GM12878 (cell line): ENCODE results near the gene TKFC. TPM values are rescaled to one million over a fixed set of nuclear protein-coding genes. Genes with fewer than 3 reads are reported as not detected.

Experiments used
- ATAC-seq: fragments of 200-7000 bp; cut with Tn5 transposase; 3 replicates; pipeline ENCODE4 v1.9.1; 2020; ENCODE audit warnings: mild to moderate bottlenecking, moderate library complexity
- BruUV-seq: library from RNA; stranded (reverse); fragments of 400-500 nt; replicated peaks from 2 replicates; lab custom pipeline; 2021; lab: Mats Ljungman, UMichigan
- CTCF ChIA-PET: fragments of 300-600 bp; sonication (Branson Sonifier 250); formaldehyde crosslinking; extraction: SDS; loops from one replicate; lab custom pipeline; 2021; ENCODE audit warnings: inconsistent platforms; lab: Yijun Ruan, JAX
- POLR2A ChIA-PET: fragments of 350-600 bp; formaldehyde crosslinking; extraction: SDS; loops from one replicate; lab custom pipeline; 2021; ENCODE audit warnings: inconsistent platforms; lab: Charles Lee
- RAD21 ChIA-PET: fragments of 300-600 bp; sonication (Branson Sonifier 250); formaldehyde crosslinking; loops from one replicate; lab custom pipeline; 2023; ENCODE audit warnings: antibody characterized with exemption; ENCODE audit not compliant: unreplicated experiment; lab: Charles Lee
- SMC1A ChIA-PET: fragments of 300-600 bp; sonication (Branson Sonifier 250); formaldehyde crosslinking; loops from one replicate; lab custom pipeline; 2023; ENCODE audit not compliant: unreplicated experiment, uncharacterized antibody; lab: Charles Lee
- DNase-seq: peaks from one replicate; pipeline ENCODE4 v3.0.0-alpha.2; 2011; ENCODE audit warnings: low read depth, low spot score
- FAIRE-seq: peaks from 3 replicates; lab custom pipeline; 2011; peaks lifted over from hg19 to GRCh38; lab: Jason Lieb, UNC
- H2AFZ ChIP-seq: 2 replicates; pipeline ENCODE4 v1.6.0; 2011; ENCODE audit warnings: low read depth, low read length, control low read depth; ENCODE audit not compliant: control insufficient read depth
- H3K27ac ChIP-seq: 2 replicates; pipeline ENCODE4 v1.5.1; 2011; ENCODE audit warnings: control low read depth; ENCODE audit not compliant: control insufficient read depth, insufficient read depth
- H3K27me3 ChIP-seq, 2 experiments: replicated peaks in 1 of 2; 2 replicates each; pipeline versions ENCODE4 v1.6.0 to v1.6.1; 2011; ENCODE audit warnings: low read length in 1 of 2; ENCODE audit not compliant: control insufficient read depth in 2 of 2, insufficient read depth in 2 of 2
- H3K36me3 ChIP-seq, 2 experiments: 2 replicates each; pipeline ENCODE4 v1.5.1; 2011; ENCODE audit warnings: low read length in 1 of 2; ENCODE audit not compliant: control insufficient read depth in 2 of 2, insufficient read depth in 2 of 2
- H3K4me1 ChIP-seq: 2 replicates; pipeline ENCODE4 v1.6.1; 2011; ENCODE audit warnings: mild to moderate bottlenecking, low read length, moderate library complexity, mixed read lengths; ENCODE audit not compliant: control insufficient read depth, insufficient read depth
- H3K4me2 ChIP-seq: 2 replicates; pipeline ENCODE4 v1.6.0; 2011; ENCODE audit warnings: control low read depth; ENCODE audit not compliant: control insufficient read depth, insufficient read depth
- H3K4me3 ChIP-seq: fragments of 200-600 bp; sonication (generic); 2 replicates; pipeline ENCODE4 v1.5.1; 2016
- H3K79me2 ChIP-seq: 2 replicates; pipeline ENCODE4 v1.6.0; 2011; ENCODE audit warnings: low read length; ENCODE audit not compliant: control insufficient read depth, insufficient read depth
- H3K9ac ChIP-seq: 2 replicates; pipeline ENCODE4 v1.8.0; 2011; ENCODE audit warnings: low read length, control low read depth, mixed read lengths; ENCODE audit not compliant: control insufficient read depth, insufficient read depth
- H3K9me3 ChIP-seq: replicated peaks from 3 replicates; pipeline ENCODE4 v1.5.1; 2011; ENCODE audit warnings: mild to moderate bottlenecking, low read length; ENCODE audit not compliant: control insufficient read depth, insufficient read depth
- H4K20me1 ChIP-seq: 2 replicates; pipeline ENCODE4 v1.6.0; 2011; ENCODE audit not compliant: control insufficient read depth, insufficient read depth
- ATF2 ChIP-seq: IDR thresholded peaks from 2 replicates; pipeline ENCODE4 v1.6.1; 2012; ENCODE audit warnings: low read length, inconsistent platforms
- WGBS: methylation state at CpG from one replicate; pipeline ENCODE4 v1.1.6; 2016; ENCODE audit warnings: low lambda C conversion rate; ENCODE audit not compliant: insufficient replicate concordance, insufficient coverage; ENCODE audit errors: missing lambda C conversion rate; 5-methylcytosine and 5-hydroxymethylcytosine counted together
- in situ Hi-C: fragments of 300-500 bp; cut with MboI; formaldehyde crosslinking; loops from 9 replicates; pipeline ENCODE4 v1.14.3; 2018; ENCODE audit warnings: mixed read lengths
- intact Hi-C: fragments of 100-400 bp; cut with micrococcal nuclease; formaldehyde crosslinking; loops from one replicate; pipeline ENCODE4 v1.14.2; 2022; ENCODE audit not compliant: unreplicated experiment
- polyA plus RNA-seq, 11 experiments: library from polyadenylated mRNA; depleted of rRNA in 4 of 11; unstranded in 6 of 11; stranded (reverse) in 5 of 11; fragments of >200 nt; fragmentation: Nextera tagmentation in 4 of 11; fragmentation: Illumina TruSeq in 1 of 11; extraction: Ambion mirVana in 4 of 11; extraction: Trizol in 1 of 11; gene quantifications; 1 replicate in 1 of 11; 2 replicates in 10 of 11; pipeline versions ENCODE4 v1.2.1 to v1.2.3, GENCODE V29; 2011 to 2016; ENCODE audit warnings: inconsistent platforms in 2 of 11, missing spikeins in 2 of 11, low read depth in 1 of 11
- total RNA-seq, 4 experiments: library from RNA; depleted of rRNA in 3 of 4; stranded (reverse); fragments of >200 nt in 3 of 4; fragmentation: Illumina TruSeq in 1 of 4; extraction: Trizol in 1 of 4; gene quantifications; 2 replicates each; pipeline versions ENCODE4 v1.2.1 to v1.2.3, GENCODE V29; 2013 to 2021
- TF ChIP-seq, protein P1 (sequence below): IDR thresholded peaks from 2 replicates; pipeline ENCODE4 v1.6.1; 2011; ENCODE audit warnings: low read depth, mild to moderate bottlenecking, low read length, moderate library complexity, borderline replicate concordance; ENCODE audit errors: extremely low read depth
- TF ChIP-seq, protein P2 (sequence below): fragments of 450-650 bp; IDR thresholded peaks from 2 replicates; pipeline ENCODE4 v1.6.1; 2016; ENCODE audit warnings: mild to moderate bottlenecking

TKFC gene
- total and polyA plus RNA-seq, 10 of the 15 experiments (the other 5 are each of a cell fraction or from before 2014, with no cell fraction given) = 2.4 to 113 (median 59.0) TPM

GRCh38 chr11:61333550-61334433 lies 764 bp downstream of the TKFC start (continued):
- TF ChIP-seq, protein P1, sequence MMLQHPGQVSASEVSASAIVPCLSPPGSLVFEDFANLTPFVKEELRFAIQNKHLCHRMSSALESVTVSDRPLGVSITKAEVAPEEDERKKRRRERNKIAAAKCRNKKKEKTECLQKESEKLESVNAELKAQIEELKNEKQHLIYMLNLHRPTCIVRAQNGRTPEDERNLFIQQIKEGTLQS = no peak

GRCh38 chr11:61334434-61335354 lies 1.7 kb downstream of the TKFC start:
- no peaks in the 10 kb centered on the region; the same call in 1 of the 2 replicates for H4K20me1 ChIP-seq
- in situ Hi-C loops = loop anchor here (5.0 kb wide), 1 partner anchor 53 kb away; no protein-coding TSS in a partner anchor
- ChIA-PET RAD21 (interaction anchor here (1.0 to 6.5 kb wide), 7 partner anchors 20 to 95 kb away, joined by 3 to 424 read pairs (median 6); partner anchors contain the start of genes CPSF7, CYB561A3, SDHAF2 and TMEM138), POLR2A (interaction anchor here (1.0 to 5.9 kb wide), 9 partner anchors 19 to 95 kb away, joined by 3 to 86 read pairs (median 7); partner anchors contain the start of genes CPSF7, CYB561A3, SDHAF2 and TMEM138), CTCF (interaction anchor here (1.0 to 10.2 kb wide), 15 partner anchors 7 to 294 kb away, joined by 3 to 729 read pairs (median 12); partner anchors contain the start of genes CYB561A3, TMEM138 and TMEM216), SMC1A (interaction anchor here (0.7 to 8.1 kb wide), 16 partner anchors 20 to 503 kb away, joined by 3 to 414 read pairs (median 6); partner anchors contain the start of genes CYB561A3, TMEM138 and TMEM216)
- H3K4me1 ChIP-seq = peaks cover 20% of the 10 kb centered on the region
- H3K4me2 ChIP-seq = peak overlapping the region; percentile 77
- ATAC-seq = no peak
- peaks cover 46% of the 10 kb centered on the region for H3K79me2 ChIP-seq
- H3K27ac ChIP-seq = no peak overlapping the region
- peak overlapping the region; percentile 90; the same call in 1 of the 2 replicates for H3K4me3 ChIP-seq
- intact Hi-C loops = loop anchor here (5.0 to 10.0 kb wide), 2 partner anchors 80 to 103 kb away; no protein-coding TSS in a partner anchor
- no peaks in the 10 kb centered on the region for H3K9me3 ChIP-seq
- peaks cover 2 to 7% of the 10 kb centered on the region in 2 experiments; a peak in 3 of 4 replicates for H3K36me3 ChIP-seq
- H2AFZ ChIP-seq = no peak overlapping the region
- FAIRE-seq = no peak
- H3K9ac ChIP-seq = peak overlapping the region; percentile 18; the same call in 1 of the 2 replicates
- no peak for DNase-seq
- no TSS peak for BruUV-seq
- WGBS = 95% methylated on average over 16 of the region's 16 CpGs
- no peaks in the 10 kb centered on the region for H3K27me3 ChIP-seq
- TF ChIP-seq ATF2 = no peak
- TF ChIP-seq, protein P2, sequence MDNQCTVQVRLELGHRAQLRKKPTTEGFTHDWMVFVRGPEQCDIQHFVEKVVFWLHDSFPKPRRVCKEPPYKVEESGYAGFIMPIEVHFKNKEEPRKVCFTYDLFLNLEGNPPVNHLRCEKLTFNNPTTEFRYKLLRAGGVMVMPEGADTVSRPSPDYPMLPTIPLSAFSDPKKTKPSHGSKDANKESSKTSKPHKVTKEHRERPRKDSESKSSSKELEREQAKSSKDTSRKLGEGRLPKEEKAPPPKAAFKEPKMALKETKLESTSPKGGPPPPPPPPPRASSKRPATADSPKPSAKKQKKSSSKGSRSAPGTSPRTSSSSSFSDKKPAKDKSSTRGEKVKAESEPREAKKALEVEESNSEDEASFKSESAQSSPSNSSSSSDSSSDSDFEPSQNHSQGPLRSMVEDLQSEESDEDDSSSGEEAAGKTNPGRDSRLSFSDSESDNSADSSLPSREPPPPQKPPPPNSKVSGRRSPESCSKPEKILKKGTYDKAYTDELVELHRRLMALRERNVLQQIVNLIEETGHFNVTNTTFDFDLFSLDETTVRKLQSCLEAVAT = peak; percentile 59; the same call in 1 of the 2 replicates
